ENCODE data around the gene RERE. TPM values are rescaled to one million over a fixed set of nuclear protein-coding genes. Genes with fewer than 3 reads are reported as not detected.

Gene RERE
- total RNA-seq, 2 experiments from 2014 or later: 73.1 to 211 TPM

DNA sequence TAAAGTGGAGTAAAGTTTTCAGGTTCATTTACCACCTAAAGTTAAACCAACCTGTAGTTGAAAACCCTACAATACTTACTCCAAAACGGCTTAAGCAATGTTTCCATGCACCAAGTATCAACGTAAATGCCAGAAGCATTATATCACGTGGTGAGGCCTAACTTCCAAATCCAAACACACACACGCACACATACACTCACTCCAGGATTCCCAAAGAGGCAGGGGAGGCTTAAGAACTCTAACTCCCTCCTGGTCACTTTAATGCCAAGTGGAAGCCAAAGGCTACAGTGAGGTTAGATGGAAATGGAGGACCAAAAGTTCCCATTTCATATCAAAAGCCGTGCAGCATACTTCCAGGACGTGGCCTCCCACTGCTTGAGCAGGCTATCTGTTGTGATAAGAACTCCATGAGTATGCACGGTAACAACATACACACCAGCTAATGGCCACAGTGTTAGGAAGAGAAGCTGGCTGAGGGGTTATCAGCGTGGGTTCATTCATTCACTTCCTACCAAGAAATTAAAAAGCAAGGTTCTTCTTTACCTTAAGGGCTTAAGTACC, 275.4 kb downstream of the RERE start:
- H2AFZ ChIP-seq (ENCODE audit: low read length): no peak overlapping the region
- CTCF ChIA-PET (ENCODE audit: unreplicated experiment): no interaction called here

DNA sequence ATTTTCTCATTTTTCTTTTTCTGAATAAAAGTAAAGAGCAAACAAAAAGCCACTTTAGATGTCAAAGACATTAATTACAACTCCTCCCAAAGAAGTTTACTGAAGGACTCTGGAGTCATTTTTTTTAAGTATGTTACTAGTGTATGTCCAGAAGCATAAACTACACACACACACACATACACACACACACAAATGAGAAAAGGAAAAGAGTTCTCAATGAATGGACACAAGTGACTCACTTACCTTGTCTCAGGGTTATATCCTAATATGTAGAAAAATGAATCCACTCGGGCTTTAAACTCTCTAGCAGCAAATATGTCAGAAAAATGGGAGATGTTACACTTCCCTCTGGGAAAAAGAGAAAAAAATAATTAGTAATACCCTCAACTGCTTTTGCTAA, 276.5 kb downstream of the RERE start:
- peak overlapping the region; percentile 15; the same call in 1 of the 2 replicates for H2AFZ ChIP-seq (ENCODE audit: low read length)
- peaks cover 23% of the 10 kb centered on the region for H3K9me3 ChIP-seq (ENCODE audit: low read length)
- TF ChIP-seq, protein P1, sequence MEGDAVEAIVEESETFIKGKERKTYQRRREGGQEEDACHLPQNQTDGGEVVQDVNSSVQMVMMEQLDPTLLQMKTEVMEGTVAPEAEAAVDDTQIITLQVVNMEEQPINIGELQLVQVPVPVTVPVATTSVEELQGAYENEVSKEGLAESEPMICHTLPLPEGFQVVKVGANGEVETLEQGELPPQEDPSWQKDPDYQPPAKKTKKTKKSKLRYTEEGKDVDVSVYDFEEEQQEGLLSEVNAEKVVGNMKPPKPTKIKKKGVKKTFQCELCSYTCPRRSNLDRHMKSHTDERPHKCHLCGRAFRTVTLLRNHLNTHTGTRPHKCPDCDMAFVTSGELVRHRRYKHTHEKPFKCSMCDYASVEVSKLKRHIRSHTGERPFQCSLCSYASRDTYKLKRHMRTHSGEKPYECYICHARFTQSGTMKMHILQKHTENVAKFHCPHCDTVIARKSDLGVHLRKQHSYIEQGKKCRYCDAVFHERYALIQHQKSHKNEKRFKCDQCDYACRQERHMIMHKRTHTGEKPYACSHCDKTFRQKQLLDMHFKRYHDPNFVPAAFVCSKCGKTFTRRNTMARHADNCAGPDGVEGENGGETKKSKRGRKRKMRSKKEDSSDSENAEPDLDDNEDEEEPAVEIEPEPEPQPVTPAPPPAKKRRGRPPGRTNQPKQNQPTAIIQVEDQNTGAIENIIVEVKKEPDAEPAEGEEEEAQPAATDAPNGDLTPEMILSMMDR (conservative IDR thresholded peaks at IDR 0.05; ENCODE audit: low read length): no peak
- TF ChIP-seq EZH2phosphoT487 (IDR thresholded peaks at IDR 0.05; ENCODE audit: borderline replicate concordance, low read depth, low read length): no peak
- peaks cover 77% of the 10 kb centered on the region for H3K4me1 ChIP-seq (ENCODE audit: insufficient read depth, low read length, poor library complexity, severe bottlenecking)
- H3K79me2 ChIP-seq (ENCODE audit: insufficient read depth, low read depth, low read length): peaks cover 9% of the 10 kb centered on the region; the same call in 1 of the 2 replicates
- H3K27ac ChIP-seq (ENCODE audit: low read depth, low read length, poor library complexity, severe bottlenecking): peak overlapping the region; percentile 45
- peak overlapping the region; percentile 46 for H3K4me2 ChIP-seq (ENCODE audit: low read length)
- POLR2A ChIA-PET: no interaction called here
- DNase-seq (ENCODE audit: low spot score): no peak
- intact Hi-C loops (cut with micrococcal nuclease; ENCODE audit: unreplicated experiment): no loop called here
- BruUV-seq (replicated peaks): no TSS peak
- no peak overlapping the region for H3K4me3 ChIP-seq (ENCODE audit: low read depth, low read length, poor library complexity, severe bottlenecking)
- H3K9me2 ChIP-seq (ENCODE audit: insufficient read depth, low read length): no peaks in the 10 kb centered on the region
- peaks cover 42% of the 10 kb centered on the region for H3K36me3 ChIP-seq (ENCODE audit: insufficient read depth, low read length)
- no peaks in the 10 kb centered on the region for H4K20me1 ChIP-seq (ENCODE audit: insufficient read depth, low read length)
- CTCF ChIA-PET (ENCODE audit: unreplicated experiment): interaction anchor here (0.5 kb wide), 1 partner anchor 114 kb away, joined by 4 read pairs; no protein-coding TSS in a partner anchor

More for the DNA sequence above, 275.4 kb downstream of the RERE start:
- POLR2A ChIA-PET: interaction anchor here (1.0 to 1.8 kb wide), 2 partner anchors 10 to 114 kb away, joined by 9 to 11 read pairs; no protein-coding TSS in a partner anchor
- TF ChIP-seq, protein P1 (conservative IDR thresholded peaks at IDR 0.05; ENCODE audit: low read length): no peak
- TF ChIP-seq EZH2phosphoT487 (IDR thresholded peaks at IDR 0.05; ENCODE audit: borderline replicate concordance, low read depth, low read length): no peak
- H4K20me1 ChIP-seq (ENCODE audit: insufficient read depth, low read length): no peaks in the 10 kb centered on the region
- intact Hi-C loops (cut with micrococcal nuclease; ENCODE audit: unreplicated experiment): no loop called here
- H3K4me1 ChIP-seq (ENCODE audit: insufficient read depth, low read length, poor library complexity, severe bottlenecking): peaks cover 72% of the 10 kb centered on the region
- H3K9me3 ChIP-seq (ENCODE audit: low read length): peaks cover 23% of the 10 kb centered on the region
- H3K9me2 ChIP-seq (ENCODE audit: insufficient read depth, low read length): no peaks in the 10 kb centered on the region
- peaks cover 40% of the 10 kb centered on the region for H3K36me3 ChIP-seq (ENCODE audit: insufficient read depth, low read length)
- H3K79me2 ChIP-seq (ENCODE audit: insufficient read depth, low read depth, low read length): peaks cover 9% of the 10 kb centered on the region; the same call in 1 of the 2 replicates
- no peak for DNase-seq (ENCODE audit: low spot score)
- H3K27ac ChIP-seq (ENCODE audit: low read depth, low read length, poor library complexity, severe bottlenecking): no peak overlapping the region
- H3K4me3 ChIP-seq (ENCODE audit: low read depth, low read length, poor library complexity, severe bottlenecking): no peak overlapping the region
- no TSS peak for BruUV-seq (replicated peaks)
- H3K4me2 ChIP-seq (ENCODE audit: low read length): peak overlapping the region; percentile 46; the same call in 1 of the 2 replicates

Data from OCI-LY7 (cell line).